Suprapubic skin (tissue), 4 donors: ENCODE measurements around the gene TMEM242. TPM values are rescaled to one million over a fixed set of nuclear protein-coding genes. Genes with fewer than 3 reads are reported as not detected.

Source experiments
- DNase-seq, 2 donors: peaks; one replicate each; pipeline ENCODE4 v3.0.0-alpha.2; 2019; ENCODE audit warnings: low spot score in 2 of 2
- H3K27ac ChIP-seq: fragments of 200-600 bp; sonication (generic); one replicate; pipeline ENCODE4 v1.5.1; 2019
- H3K27me3 ChIP-seq: fragments of 200-600 bp; sonication (generic); one replicate; pipeline ENCODE4 v1.5.1; 2019
- H3K36me3 ChIP-seq: fragments of 200-600 bp; sonication (generic); one replicate; pipeline ENCODE4 v1.5.1; 2019
- H3K4me1 ChIP-seq: fragments of 200-600 bp; sonication (generic); one replicate; pipeline ENCODE4 v1.5.1; 2019
- H3K4me3 ChIP-seq: fragments of 200-600 bp; sonication (generic); one replicate; pipeline ENCODE4 v1.5.1; 2019; ENCODE audit warnings: mild to moderate bottlenecking
- H3K9me3 ChIP-seq: fragments of 200-600 bp; sonication (generic); one replicate; pipeline ENCODE4 v1.5.1; 2019
- EP300 ChIP-seq: sonication (generic); formaldehyde crosslinking; IDR thresholded peaks from one replicate; pipeline ENCODE4 v1.6.1; 2017; ENCODE audit warnings: antibody characterized with exemption
- POLR2A ChIP-seq, 2 donors: fragments of 450-650 bp; IDR thresholded peaks; one replicate each; pipeline ENCODE4 v1.6.1; 2017; ENCODE audit warnings: antibody characterized with exemption in 2 of 2, mild to moderate bottlenecking in 2 of 2, moderate library complexity in 2 of 2
- POLR2AphosphoS5 ChIP-seq, 3 donors: sonication (generic); formaldehyde crosslinking; IDR thresholded peaks; one replicate each; pipeline ENCODE4 v1.6.1; 2017; ENCODE audit warnings: antibody characterized with exemption in 3 of 3
- WGBS: methylation state at CpG from one replicate; pipeline ENCODE4 v1.1.5; 2018; 5-methylcytosine and 5-hydroxymethylcytosine counted together
- total RNA-seq, 4 donors: library from RNA; depleted of rRNA; stranded (reverse); fragments of >200 nt; gene quantifications; one replicate each; pipeline ENCODE4 v1.1.0, GENCODE V29; 2016
- TF ChIP-seq, protein P1 (sequence below), 2 donors: fragments of 200-600 bp in 1 of 2; fragments of 450-650 bp in 1 of 2; sonication (generic) in 1 of 2; IDR thresholded peaks; one replicate each; pipeline ENCODE4 v1.5.1; 2016 to 2019; ENCODE audit warnings: antibody characterized with exemption in 2 of 2, mild to moderate bottlenecking in 1 of 2, moderate library complexity in 1 of 2

TMEM242 gene
- total RNA-seq, 4 donors from 2014 or later = 3.9 to 5.7 (median 4.6) TPM

GRCh38 chr6:157330831-157331230 is 7.5 kb upstream of the TMEM242 start:
- TF ChIP-seq, protein P1, sequence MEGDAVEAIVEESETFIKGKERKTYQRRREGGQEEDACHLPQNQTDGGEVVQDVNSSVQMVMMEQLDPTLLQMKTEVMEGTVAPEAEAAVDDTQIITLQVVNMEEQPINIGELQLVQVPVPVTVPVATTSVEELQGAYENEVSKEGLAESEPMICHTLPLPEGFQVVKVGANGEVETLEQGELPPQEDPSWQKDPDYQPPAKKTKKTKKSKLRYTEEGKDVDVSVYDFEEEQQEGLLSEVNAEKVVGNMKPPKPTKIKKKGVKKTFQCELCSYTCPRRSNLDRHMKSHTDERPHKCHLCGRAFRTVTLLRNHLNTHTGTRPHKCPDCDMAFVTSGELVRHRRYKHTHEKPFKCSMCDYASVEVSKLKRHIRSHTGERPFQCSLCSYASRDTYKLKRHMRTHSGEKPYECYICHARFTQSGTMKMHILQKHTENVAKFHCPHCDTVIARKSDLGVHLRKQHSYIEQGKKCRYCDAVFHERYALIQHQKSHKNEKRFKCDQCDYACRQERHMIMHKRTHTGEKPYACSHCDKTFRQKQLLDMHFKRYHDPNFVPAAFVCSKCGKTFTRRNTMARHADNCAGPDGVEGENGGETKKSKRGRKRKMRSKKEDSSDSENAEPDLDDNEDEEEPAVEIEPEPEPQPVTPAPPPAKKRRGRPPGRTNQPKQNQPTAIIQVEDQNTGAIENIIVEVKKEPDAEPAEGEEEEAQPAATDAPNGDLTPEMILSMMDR (IDR thresholded peaks at IDR 0.05) = no peak
- TF ChIP-seq POLR2AphosphoS5 (IDR thresholded peaks at IDR 0.05) (no peak), EP300 (no peak), POLR2A (IDR thresholded peaks at IDR 0.05) (no peak)
- DNase-seq = no peak
- Histone ChIP-seq H3K4me3 (no peak overlapping the region), H3K36me3 (no peaks in the 10 kb centered on the region), H3K9me3 (no peaks in the 10 kb centered on the region), H3K4me1 (no peaks in the 10 kb centered on the region), H3K27ac (no peak overlapping the region), H3K27me3 (no peaks in the 10 kb centered on the region)
- WGBS = 63% methylated on average over 2 of the region's 2 CpGs

DNA sequence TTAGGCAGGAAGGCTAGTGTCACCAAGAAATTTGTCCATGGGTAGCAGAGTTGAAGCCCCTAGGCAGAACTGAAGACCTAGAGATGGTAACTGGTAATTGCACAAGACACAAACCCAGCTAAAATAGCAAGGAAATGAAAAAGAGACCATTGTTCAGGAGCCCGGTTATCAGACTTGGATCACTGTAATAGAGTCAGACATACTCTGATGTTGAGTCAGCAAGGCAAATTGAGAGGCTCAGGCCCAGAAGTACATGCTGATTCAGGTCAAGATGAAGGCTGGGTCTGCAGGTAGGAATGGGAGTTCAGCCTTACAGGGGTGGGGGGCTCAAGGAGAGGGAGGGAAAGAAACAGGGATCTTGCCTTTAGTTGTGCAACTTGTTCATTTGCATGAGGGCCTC is 6.5 kb upstream of the TMEM242 start:
- H3K4me3 ChIP-seq = no peak overlapping the region
- H3K4me1 ChIP-seq = peaks cover 6% of the 10 kb centered on the region
- no peaks in the 10 kb centered on the region for H3K27me3 ChIP-seq
- H3K9me3 ChIP-seq = no peaks in the 10 kb centered on the region
- WGBS = 42% methylated on average over 1 of the region's 1 CpG
- DNase-seq = no peak
- H3K27ac ChIP-seq = peak overlapping the region; percentile 41
- no peaks in the 10 kb centered on the region for H3K36me3 ChIP-seq
- TF ChIP-seq POLR2A (IDR thresholded peaks at IDR 0.05) = no peak
- no peak for TF ChIP-seq POLR2AphosphoS5 (IDR thresholded peaks at IDR 0.05)
- TF ChIP-seq EP300 = no peak
- TF ChIP-seq, protein P1 (IDR thresholded peaks at IDR 0.05) = no peak

- TF ChIP-seq EP300 (no peak), POLR2A (IDR thresholded peaks at IDR 0.05) (no peak), POLR2AphosphoS5 (IDR thresholded peaks at IDR 0.05) (no peak)
- TF ChIP-seq, protein P1 (IDR thresholded peaks at IDR 0.05) = no peak
- Histone ChIP-seq H3K9me3 (no peaks in the 10 kb centered on the region), H3K27me3 (no peaks in the 10 kb centered on the region), H3K27ac (no peak overlapping the region), H3K4me1 (peaks cover 14% of the 10 kb centered on the region), H3K4me3 (no peak overlapping the region), H3K36me3 (no peaks in the 10 kb centered on the region)
- 63% methylated on average over 5 of the region's 5 CpGs for WGBS
- DNase-seq = no peak
Measured at GRCh38 chr6:157328108-157328692, 4.9 kb upstream of the TMEM242 start.

DNA sequence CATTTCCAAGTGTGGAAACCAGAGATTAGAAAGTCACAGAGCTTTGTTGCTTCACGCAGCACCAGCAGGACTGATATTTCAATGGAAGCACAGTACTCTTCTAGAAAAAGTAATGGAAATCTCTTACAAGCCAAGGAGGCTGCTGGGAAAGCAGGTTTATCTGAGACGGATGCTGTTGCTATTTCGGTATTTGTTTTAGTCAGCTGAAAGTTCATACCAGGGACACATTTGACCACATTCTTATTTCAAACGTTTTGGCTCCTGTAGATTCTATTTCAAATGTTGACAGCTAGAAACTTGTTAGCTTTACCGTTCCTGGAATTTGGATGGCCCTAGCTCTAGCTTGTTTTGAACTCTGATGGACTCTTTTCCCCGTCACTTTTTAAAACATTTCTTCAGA is 3.7 kb upstream of the TMEM242 start:
- Histone ChIP-seq H3K27ac (no peak overlapping the region), H3K27me3 (no peaks in the 10 kb centered on the region), H3K4me1 (peaks cover 22% of the 10 kb centered on the region), H3K36me3 (no peaks in the 10 kb centered on the region), H3K4me3 (no peak overlapping the region), H3K9me3 (no peaks in the 10 kb centered on the region)
- WGBS = 17% methylated on average over 6 of the region's 6 CpGs
- TF ChIP-seq, protein P1 (IDR thresholded peaks at IDR 0.05) = no peak
- TF ChIP-seq POLR2AphosphoS5 (IDR thresholded peaks at IDR 0.05) = no peak
- TF ChIP-seq EP300 = no peak
- no peak for TF ChIP-seq POLR2A (IDR thresholded peaks at IDR 0.05)
- DNase-seq = no peak

- no peak overlapping the region for H3K4me3 ChIP-seq
- WGBS = 51% methylated on average over 9 of the region's 9 CpGs
- no peak for DNase-seq
- TF ChIP-seq, protein P1 (IDR thresholded peaks at IDR 0.05) = no peak
- TF ChIP-seq EP300 (no peak), POLR2A (IDR thresholded peaks at IDR 0.05) (no peak), POLR2AphosphoS5 (IDR thresholded peaks at IDR 0.05) (no peak)
- H3K27ac ChIP-seq = no peak overlapping the region
- no peaks in the 10 kb centered on the region for H3K27me3 ChIP-seq
- H3K36me3 ChIP-seq = no peaks in the 10 kb centered on the region
- peaks cover 26% of the 10 kb centered on the region for H3K4me1 ChIP-seq
- no peaks in the 10 kb centered on the region for H3K9me3 ChIP-seq
Measured at GRCh38 chr6:157325069-157325805, 1.9 kb upstream of the TMEM242 start.
